Fibroblast of villous mesenchyme (primary cell): ENCODE measurements around the gene PIP4K2A. TPM values are rescaled to one million over a fixed set of nuclear protein-coding genes. Genes with fewer than 3 reads are reported as not detected.
A peak's percentile ranks its signal among the peaks of the same experiment; 100 is the strongest.
"Not testable (repeated sequence)": the region's sequence is repeated elsewhere in the genome, so short reads cannot be mapped to it uniquely, and the experiment has no call there.

Source experiments
- DNase-seq: peaks from one replicate; pipeline ENCODE4 v3.0.0-alpha.2; 2010; ENCODE audit warnings: low read depth
- H3K4me3 ChIP-seq: 2 replicates; pipeline ENCODE4 v1.5.1; 2011; ENCODE audit warnings: low read depth, mild to moderate bottlenecking, low read length
- CTCF ChIP-seq: IDR thresholded peaks from 2 replicates; pipeline ENCODE4 v1.5.1; 2012; ENCODE audit warnings: low read depth, mild to moderate bottlenecking, low read length; ENCODE audit not compliant: insufficient read depth
- total RNA-seq: library from RNA; depleted of rRNA; stranded (reverse); fragments of >200 nt; gene quantifications from 2 replicates; pipeline ENCODE4 v1.2.3, GENCODE V29; 2012

The PIP4K2A gene
- total RNA-seq, 1 donor, result 35.8 TPM

GRCh38 chr10:22512015-22512414 lies 202.4 kb downstream of the PIP4K2A start:
- not testable (repeated sequence) for DNase-seq

GRCh38 chr10:22508214-22508613 lies 206.2 kb downstream of the PIP4K2A start:
- DNase-seq, result not testable (repeated sequence)

More at GRCh38 chr10:22512015-22512414, 202.4 kb downstream of the PIP4K2A start:
- not testable (repeated sequence) for H3K4me3 ChIP-seq

GRCh38 chr10:22505911-22506685 lies 208.3 kb downstream of the PIP4K2A start:
- peak; percentile 82 for DNase-seq
- H3K4me3 ChIP-seq, result no peak overlapping the region
- TF ChIP-seq CTCF, result no peak

More at GRCh38 chr10:22508214-22508613, 206.2 kb downstream of the PIP4K2A start:
- not testable (repeated sequence) for H3K4me3 ChIP-seq

- DNase-seq, result peak; percentile 71
- no peak for TF ChIP-seq CTCF
- no peak overlapping the region for H3K4me3 ChIP-seq
Observed at GRCh38 chr10:22504766-22505165, 209.6 kb downstream of the PIP4K2A start.

- DNase-seq, result peak; percentile 28
- no peak overlapping the region for H3K4me3 ChIP-seq
- no peak for TF ChIP-seq CTCF
Observed at GRCh38 chr10:22503315-22504088, 210.9 kb downstream of the PIP4K2A start.

GRCh38 chr10:22501863-22502262 lies 212.5 kb downstream of the PIP4K2A start:
- no peak overlapping the region for H3K4me3 ChIP-seq

GRCh38 chr10:22501413-22501812 lies 213.0 kb downstream of the PIP4K2A start:
- DNase-seq, result no peak
- H3K4me3 ChIP-seq, result no peak overlapping the region
- TF ChIP-seq CTCF, result no peak

More at GRCh38 chr10:22501863-22502262, 212.5 kb downstream of the PIP4K2A start:
- TF ChIP-seq CTCF, result no peak
- no peak for DNase-seq
